ENCODE results near the gene TRAPPC8.
"Not testable (repeated sequence)": the region's sequence is repeated elsewhere in the genome, so short reads cannot be mapped to it uniquely, and the experiment has no call there.

DNA sequence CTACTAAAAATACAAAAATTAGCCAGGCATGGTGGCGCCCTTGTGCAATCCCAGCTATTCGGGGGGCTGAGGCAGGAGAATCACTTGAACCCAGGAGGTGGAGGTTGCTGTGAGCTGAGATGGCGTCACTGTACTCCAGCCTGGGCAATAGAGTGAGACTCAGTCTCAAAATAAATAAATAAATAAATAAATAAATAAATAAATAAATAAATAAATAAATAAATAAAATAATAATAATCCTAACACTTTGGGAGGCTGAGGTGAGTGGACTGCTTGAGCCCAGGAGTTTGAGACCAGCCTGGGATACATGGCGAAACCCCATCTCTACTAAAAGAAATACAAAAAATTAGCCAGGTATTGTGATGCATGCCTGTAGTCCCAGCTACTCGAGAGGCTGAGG lies 23.6 kb downstream of the TRAPPC8 start:
- TF ChIP-seq, protein P1, sequence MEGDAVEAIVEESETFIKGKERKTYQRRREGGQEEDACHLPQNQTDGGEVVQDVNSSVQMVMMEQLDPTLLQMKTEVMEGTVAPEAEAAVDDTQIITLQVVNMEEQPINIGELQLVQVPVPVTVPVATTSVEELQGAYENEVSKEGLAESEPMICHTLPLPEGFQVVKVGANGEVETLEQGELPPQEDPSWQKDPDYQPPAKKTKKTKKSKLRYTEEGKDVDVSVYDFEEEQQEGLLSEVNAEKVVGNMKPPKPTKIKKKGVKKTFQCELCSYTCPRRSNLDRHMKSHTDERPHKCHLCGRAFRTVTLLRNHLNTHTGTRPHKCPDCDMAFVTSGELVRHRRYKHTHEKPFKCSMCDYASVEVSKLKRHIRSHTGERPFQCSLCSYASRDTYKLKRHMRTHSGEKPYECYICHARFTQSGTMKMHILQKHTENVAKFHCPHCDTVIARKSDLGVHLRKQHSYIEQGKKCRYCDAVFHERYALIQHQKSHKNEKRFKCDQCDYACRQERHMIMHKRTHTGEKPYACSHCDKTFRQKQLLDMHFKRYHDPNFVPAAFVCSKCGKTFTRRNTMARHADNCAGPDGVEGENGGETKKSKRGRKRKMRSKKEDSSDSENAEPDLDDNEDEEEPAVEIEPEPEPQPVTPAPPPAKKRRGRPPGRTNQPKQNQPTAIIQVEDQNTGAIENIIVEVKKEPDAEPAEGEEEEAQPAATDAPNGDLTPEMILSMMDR (IDR thresholded peaks at IDR 0.05): not testable (repeated sequence)
- not testable (repeated sequence) for TF ChIP-seq POLR2AphosphoS5, POLR2A (IDR thresholded peaks at IDR 0.05)

Data from prostate gland (tissue), 2 donors.